ENCODE data around the gene ZFHX3.
A peak's percentile ranks its signal among the peaks of the same experiment; 100 is the strongest.
"Not testable (repeated sequence)": the region's sequence is repeated elsewhere in the genome, so short reads cannot be mapped to it uniquely, and the experiment has no call there.

Gene ZFHX3
- long read RNA-seq, donor 1, result 0 reads
- long read RNA-seq, donor 2, result 0 reads
- long read RNA-seq, donor 3, partial matches to known transcripts, result 6 of 6 reads
- long read RNA-seq, donor 3, other reads (novel, unspliced or antisense), result 0 of 6 reads
- long read RNA-seq, donor 4, partial matches to known transcripts, result 20 of 20 reads
- long read RNA-seq, donor 4, other reads (novel, unspliced or antisense), result 0 of 20 reads
- long read RNA-seq, donor 5, result 0 reads
- long read RNA-seq, donor 6, partial matches to known transcripts, result 8 of 8 reads
- long read RNA-seq, donor 6, other reads (novel, unspliced or antisense), result 0 of 8 reads
- long read RNA-seq, donor 7, result 0 reads
- long read RNA-seq, donor 8, partial matches to known transcripts, result 12 of 12 reads
- long read RNA-seq, donor 8, other reads (novel, unspliced or antisense), result 0 of 12 reads

- peak; percentile 89 for DNase-seq
These were observed at the start of gene ZFHX3 for GRCh38 chr16:73047536-73048291. TSS of gene ZFHX3 (minus strand) at chr16:73048128. CDS start at chr16:72960145, 87,983 bp downstream.

GRCh38 chr16:73096510-73096909, 48.6 kb upstream of the ZFHX3 start:
- no peak for DNase-seq

GRCh38 chr16:73095885-73096421, 48.0 kb upstream of the ZFHX3 start:
- peak; percentile 39 for DNase-seq

DNA sequence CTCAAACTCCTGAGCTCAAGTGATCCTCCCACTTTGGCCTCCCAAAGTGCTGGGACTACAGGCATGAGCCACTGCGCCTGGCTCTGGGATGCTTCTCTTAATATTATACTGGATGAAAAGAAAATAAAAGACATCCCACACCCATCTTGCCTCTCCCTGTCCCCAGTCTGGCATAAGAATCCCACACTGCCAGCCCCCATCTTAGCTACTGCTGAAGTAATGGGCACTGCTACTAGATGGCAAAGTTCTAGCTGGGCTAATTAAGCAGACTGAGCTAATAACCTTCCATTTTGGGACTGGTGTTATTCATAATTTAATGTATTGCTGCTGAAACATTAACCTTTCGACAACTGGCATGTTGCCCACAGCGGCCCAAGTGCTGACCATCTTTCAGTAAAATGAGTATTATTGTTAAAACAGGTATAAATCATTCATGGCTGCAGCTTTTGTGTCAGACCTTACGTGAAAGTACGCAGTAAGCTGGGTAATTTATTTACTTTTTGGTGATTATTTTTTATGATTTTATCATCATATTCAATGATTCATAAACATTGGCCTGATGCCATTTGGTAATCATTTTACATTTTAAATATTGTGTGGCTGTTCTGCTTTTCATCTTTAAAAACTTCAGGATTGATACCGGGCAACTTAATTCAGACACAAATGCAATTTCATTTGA, 47.4 kb upstream of the ZFHX3 start:
- DNase-seq, result no peak

GRCh38 chr16:73094371-73094770, 46.4 kb upstream of the ZFHX3 start:
- DNase-seq, result no peak

GRCh38 chr16:73093146-73094144, 45.5 kb upstream of the ZFHX3 start:
- DNase-seq, result no peak

DNA sequence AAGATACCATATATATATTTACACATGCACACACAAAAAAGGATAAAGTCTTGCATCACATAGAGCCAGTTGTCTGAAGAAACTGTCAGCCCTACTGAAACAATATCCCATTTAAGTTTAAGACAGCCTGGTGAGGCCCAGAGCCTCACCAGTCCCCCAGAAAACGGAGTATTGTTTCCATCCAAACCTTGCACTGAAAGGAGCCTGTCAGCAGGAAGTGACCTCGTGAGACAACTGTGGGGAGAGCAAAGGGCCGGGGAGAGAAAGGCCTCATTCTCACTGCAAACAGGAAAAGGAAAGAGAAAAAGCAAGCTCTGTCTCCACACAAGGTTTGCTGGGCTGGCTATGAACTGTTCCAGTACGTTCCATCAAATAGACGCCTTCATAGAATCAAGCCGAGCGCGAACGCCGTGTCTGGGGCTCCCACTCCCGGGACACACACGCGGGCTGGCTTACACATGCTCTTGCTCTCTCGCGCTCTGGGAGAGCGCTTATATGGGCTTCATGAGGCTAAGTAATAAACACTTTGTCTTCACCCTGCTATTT, 44.4 kb upstream of the ZFHX3 start:
- DNase-seq, result no peak

- DNase-seq, result no peak
These were observed 43.2 kb upstream of the ZFHX3 start for GRCh38 chr16:73091174-73091573.

DNA sequence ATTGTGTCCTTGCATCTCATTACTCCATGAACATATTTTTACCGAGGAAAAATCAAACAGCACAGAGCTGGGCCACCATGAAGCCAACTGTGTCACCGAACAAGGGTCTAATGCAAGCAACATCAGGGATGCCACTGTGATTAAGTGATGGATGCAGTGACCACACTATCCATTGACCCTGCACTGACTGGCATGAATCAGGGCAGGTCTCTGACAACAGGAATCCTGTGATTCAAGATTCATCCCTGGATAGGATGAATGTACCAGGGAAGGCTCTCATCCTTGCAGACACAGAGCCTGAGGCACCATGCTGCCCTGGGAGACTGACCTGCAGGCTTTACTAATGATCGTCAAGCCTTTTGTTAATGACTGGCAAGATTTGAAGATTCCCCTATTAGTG, 41.5 kb upstream of the ZFHX3 start:
- no peak for DNase-seq

GRCh38 chr16:73086108-73086507, 38.2 kb upstream of the ZFHX3 start:
- no peak for DNase-seq

GRCh38 chr16:73083271-73083670, 35.3 kb upstream of the ZFHX3 start:
- no peak for DNase-seq

DNA sequence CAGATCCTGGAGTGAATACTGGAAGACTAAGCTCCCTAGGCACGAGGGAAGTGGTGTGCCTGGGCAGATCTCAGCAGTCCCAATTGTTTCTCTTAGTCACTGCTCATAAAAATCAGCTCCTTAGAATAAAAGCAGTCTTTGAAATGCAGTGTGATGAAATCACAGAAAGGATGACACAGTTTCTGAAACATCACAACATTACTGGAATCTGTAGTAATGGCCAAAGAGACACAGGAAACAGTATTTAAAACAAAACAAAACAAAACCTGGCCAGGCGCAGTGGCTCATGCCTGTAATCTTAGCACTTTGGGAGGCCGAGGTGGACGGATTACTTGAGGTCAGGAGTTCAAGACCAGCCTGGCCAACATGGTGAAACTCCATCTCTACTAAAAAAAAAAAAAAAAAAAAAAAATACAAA, 34.7 kb upstream of the ZFHX3 start:
- DNase-seq, result not testable (repeated sequence)

DNA sequence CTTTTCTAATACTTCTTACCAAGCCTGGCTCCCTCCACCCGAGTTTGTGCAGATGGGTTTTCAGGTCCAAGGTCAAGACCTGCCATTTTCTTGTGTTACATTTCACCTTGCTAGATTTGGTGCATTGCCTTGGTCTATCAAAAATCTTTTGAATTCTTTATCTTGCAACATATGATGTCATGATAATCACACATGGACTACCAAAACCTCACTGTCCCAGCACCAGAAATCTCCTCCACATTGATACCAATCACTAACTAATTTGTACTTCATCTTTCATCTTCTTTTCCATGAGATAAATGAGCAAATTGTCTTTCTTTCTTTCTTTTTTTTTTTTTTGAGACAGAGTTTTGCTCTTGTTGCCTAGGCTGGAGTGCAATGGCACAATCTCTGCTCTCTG, 33.0 kb upstream of the ZFHX3 start:
- DNase-seq, result no peak

DNA sequence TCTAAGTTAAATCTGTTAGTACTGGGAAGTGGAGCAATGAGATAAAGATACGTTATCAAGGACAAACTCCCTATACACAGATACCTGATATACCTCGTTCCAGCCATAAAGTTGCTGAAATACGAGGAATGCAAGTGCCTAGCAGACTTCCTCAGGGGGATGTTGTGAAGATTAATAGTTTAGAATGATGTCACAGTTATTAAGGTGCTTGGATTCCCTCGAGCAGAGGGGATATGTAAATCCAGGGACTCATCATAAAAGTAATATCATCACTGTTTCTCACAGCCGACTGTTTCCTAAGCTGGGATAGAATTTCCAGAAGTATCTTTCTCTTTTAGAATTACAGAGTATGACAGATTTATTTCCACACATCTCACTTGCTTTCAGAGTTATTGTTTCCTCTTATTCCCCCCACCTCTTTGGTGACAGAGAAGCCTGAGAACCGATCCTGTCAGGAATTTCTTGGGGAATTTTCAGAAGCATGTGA, 28.4 kb upstream of the ZFHX3 start:
- DNase-seq, result peak; percentile 36

GRCh38 chr16:73074382-73074781, 26.5 kb upstream of the ZFHX3 start:
- no peak for DNase-seq

DNA sequence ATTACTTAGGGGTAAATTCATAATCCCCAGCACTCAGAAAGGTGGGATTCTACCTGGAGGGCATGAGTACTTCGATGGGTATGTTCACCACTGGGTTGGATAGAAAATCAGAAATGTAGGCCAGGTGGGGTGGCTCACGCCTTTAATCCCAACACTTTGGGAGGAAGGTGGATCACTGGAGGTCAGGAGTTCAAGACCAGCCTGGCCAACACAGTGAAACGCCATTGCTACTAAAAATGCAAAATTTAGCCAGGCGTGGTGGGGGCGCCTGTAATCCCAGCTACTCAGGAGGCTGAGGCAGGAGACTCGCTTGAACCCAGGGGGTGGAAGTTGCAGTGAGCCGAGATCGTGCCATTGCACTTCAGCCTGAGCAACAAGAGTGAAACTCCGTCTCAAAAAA, 24.1 kb upstream of the ZFHX3 start:
- not testable (repeated sequence) for DNase-seq

DNA sequence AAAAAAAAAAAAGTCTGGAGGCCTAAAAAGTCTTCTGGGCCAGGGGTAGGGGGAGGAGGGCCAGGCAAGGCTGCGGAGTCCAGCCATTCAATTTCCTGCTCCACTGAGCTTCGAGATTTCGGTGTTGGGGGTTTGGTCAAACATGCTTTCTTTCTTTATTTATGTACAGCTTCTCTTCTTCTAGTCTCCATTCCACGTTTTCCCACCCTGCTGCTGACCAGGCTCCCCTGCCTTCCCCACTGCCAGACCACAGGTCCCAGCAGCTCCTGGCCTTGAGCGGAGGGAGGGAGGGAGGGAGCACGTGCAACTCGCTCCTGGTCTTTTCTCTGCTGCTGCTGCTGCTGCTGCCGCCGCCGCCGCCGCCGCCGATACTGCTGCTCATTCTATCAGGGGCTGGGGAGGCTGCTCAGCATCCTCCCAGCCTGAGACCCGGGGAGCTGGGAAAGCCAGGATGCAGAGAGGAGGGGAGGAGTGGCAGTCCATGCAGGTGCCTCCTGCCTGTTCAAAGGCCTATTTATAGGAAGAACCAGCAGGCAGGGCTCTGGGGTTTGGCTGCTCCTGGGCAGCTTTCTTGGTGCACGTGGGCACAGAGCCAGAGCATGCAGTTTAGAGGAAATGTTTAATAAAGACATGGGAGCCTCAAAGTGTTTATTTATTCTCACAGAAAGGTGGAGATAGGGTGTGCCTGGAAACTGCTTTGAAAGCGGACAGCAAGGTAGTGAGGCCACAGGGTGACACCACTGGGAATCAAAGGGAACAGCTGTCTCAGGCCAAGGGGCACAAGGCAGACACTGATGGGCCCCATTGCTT, 23.4 kb upstream of the ZFHX3 start:
- DNase-seq, result peak; percentile 81

DNA sequence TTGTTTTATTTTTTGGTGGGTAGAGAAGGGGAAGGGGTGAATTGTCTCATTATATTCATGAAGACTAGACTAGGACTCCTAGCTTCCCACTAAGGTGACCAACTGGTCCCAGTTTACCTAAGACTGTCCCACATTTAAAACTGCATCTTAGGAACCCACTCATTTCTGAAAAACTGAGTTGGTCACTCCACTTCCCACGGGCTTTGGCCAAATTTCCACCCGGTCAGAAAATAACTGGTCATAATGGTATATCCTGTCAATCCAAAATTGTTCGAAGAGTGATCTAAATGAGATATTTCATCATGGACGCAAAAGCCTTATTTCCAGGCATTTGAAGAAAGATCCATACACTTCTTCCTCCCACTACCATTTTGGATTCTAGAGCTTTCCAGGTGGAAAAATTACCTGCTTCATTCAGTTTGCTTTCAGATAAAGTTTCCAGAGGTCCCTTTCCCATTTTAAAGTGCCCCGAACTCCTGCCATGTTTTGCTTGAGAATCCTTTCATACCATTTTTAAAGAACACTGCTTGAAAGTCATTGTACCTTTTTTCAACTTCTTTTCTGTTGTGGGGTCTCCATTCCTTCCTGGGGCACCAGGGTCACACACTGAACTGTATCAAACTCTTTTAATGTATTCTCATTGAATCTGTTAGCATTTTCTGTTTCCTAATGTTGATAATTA, 21.8 kb upstream of the ZFHX3 start:
- no peak for DNase-seq
